ENCODE results near the gene AFF3. TPM values are rescaled to one million over a fixed set of nuclear protein-coding genes. Genes with fewer than 3 reads are reported as not detected.
"Not testable (repeated sequence)": the region's sequence is repeated elsewhere in the genome, so short reads cannot be mapped to it uniquely, and the experiment has no call there.

The AFF3 gene
- total and polyA plus RNA-seq, 8 donors, result 16.4 to 42.0 (median 21.4) TPM

- Histone ChIP-seq H3K9me3 (no peaks in the 10 kb centered on the region), H3K4me3 (no peak overlapping the region), H3K36me3 (no peaks in the 10 kb centered on the region), H3K27ac (no peak overlapping the region), H3K27me3 (no peaks in the 10 kb centered on the region), H3K4me1 (peaks cover 0 to 3% of the 10 kb centered on the region in 2 donors)
- DNase-seq (no peak), ATAC-seq (no peak)
- intact Hi-C loops (cut with DNase I), result no loop called here
- no peak for TF ChIP-seq CTCF (IDR thresholded peaks at IDR 0.05)
Measured at GRCh38 chr2:99666256-99666655, 476.1 kb downstream of the AFF3 start.

- H3K4me3 ChIP-seq, result no peak overlapping the region
- no peaks in the 10 kb centered on the region for H3K27me3 ChIP-seq
- no peak overlapping the region for H3K27ac ChIP-seq
- no peak for TF ChIP-seq CTCF (IDR thresholded peaks at IDR 0.05)
- H3K4me1 ChIP-seq, result no peaks in the 10 kb centered on the region
- ATAC-seq (no peak), DNase-seq (no peak)
- no peaks in the 10 kb centered on the region for H3K9me3 ChIP-seq
- H3K36me3 ChIP-seq, result no peaks in the 10 kb centered on the region
- intact Hi-C loops (cut with DNase I), result no loop called here
Measured at GRCh38 chr2:99663641-99664040, 478.7 kb downstream of the AFF3 start.

GRCh38 chr2:99662761-99663341 lies 479.5 kb downstream of the AFF3 start:
- DNase-seq, result no peak
- Histone ChIP-seq H3K4me1 (no peaks in the 10 kb centered on the region), H3K9me3 (no peaks in the 10 kb centered on the region), H3K27me3 (no peaks in the 10 kb centered on the region), H3K4me3 (no peak overlapping the region), H3K27ac (no peak overlapping the region), H3K36me3 (no peaks in the 10 kb centered on the region)
- no peak for TF ChIP-seq CTCF (IDR thresholded peaks at IDR 0.05)
- ATAC-seq, result peak; percentile 67
- intact Hi-C loops (cut with DNase I), result no loop called here

GRCh38 chr2:99661761-99662160 lies 480.6 kb downstream of the AFF3 start:
- intact Hi-C loops (cut with DNase I); H3K4me1 ChIP-seq: not testable (repeated sequence)

GRCh38 chr2:99660616-99661406 lies 481.6 kb downstream of the AFF3 start:
- intact Hi-C loops (cut with DNase I), result no loop called here
- no peak overlapping the region for H3K4me3 ChIP-seq
- H3K27me3 ChIP-seq, result no peaks in the 10 kb centered on the region
- H3K36me3 ChIP-seq, result no peaks in the 10 kb centered on the region
- ATAC-seq (peak; percentile 12), DNase-seq (no peak)
- no peaks in the 10 kb centered on the region for H3K4me1 ChIP-seq
- H3K27ac ChIP-seq, result no peak overlapping the region
- H3K9me3 ChIP-seq, result no peaks in the 10 kb centered on the region
- TF ChIP-seq CTCF (IDR thresholded peaks at IDR 0.05), result no peak

More at GRCh38 chr2:99661761-99662160, 480.6 kb downstream of the AFF3 start:
- not testable (repeated sequence) for DNase-seq, ATAC-seq, H3K27me3 ChIP-seq, H3K36me3 ChIP-seq, H3K27ac ChIP-seq, H3K4me3 ChIP-seq, H3K9me3 ChIP-seq

Data from left lung (tissue), 10 donors.